Measurements from ENCODE around the gene TM9SF3.

- no peak for TF ChIP-seq CTCF (IDR thresholded peaks at IDR 0.05 in 4 of 5, conservative IDR thresholded peaks at IDR 0.05 in 1 of 5)
- TF ChIP-seq POLR2A (IDR thresholded peaks at IDR 0.05): no peak
These were observed 62.1 kb downstream of the TM9SF3 start for GRCh38 chr10:96524741-96525140.

Measured in gastrocnemius medialis (tissue), 4 donors.